CD14-positive monocyte (primary cell): ENCODE results near the gene DDX47. TPM values are rescaled to one million over a fixed set of nuclear protein-coding genes. Genes with fewer than 3 reads are reported as not detected.

Experiments used
- DNase-seq, 3 donors: peaks; one replicate each; pipeline ENCODE4 v3.0.0-alpha.2; 2011 to 2022
- H2AFZ ChIP-seq: 2 replicates; pipeline ENCODE4 v1.6.0; 2012; ENCODE audit warnings: mild to moderate bottlenecking, low read depth, low read length, inconsistent platforms; ENCODE audit not compliant: insufficient read depth, poor library complexity, severe bottlenecking
- H3K27ac ChIP-seq, 2 donors: 1 replicate in 1 of 2; 2 replicates in 1 of 2; pipeline ENCODE4 v1.5.1; 2012 to 2013; ENCODE audit warnings: low read length in 2 of 2, control low read depth in 1 of 2, inconsistent platforms in 1 of 2, low read depth in 1 of 2, mild to moderate bottlenecking in 1 of 2
- H3K27me3 ChIP-seq, 2 donors: one replicate each; pipeline versions ENCODE4 v1.6.0 to v1.6.1; 2011 to 2013; ENCODE audit warnings: low read length in 2 of 2; ENCODE audit not compliant: control insufficient read depth in 2 of 2, insufficient read depth in 2 of 2
- H3K36me3 ChIP-seq, 2 donors: replicated peaks in 1 of 2; 1 replicate in 1 of 2; 2 replicates in 1 of 2; pipeline versions ENCODE4 v1.5.1 to v1.6.1; 2012 to 2013; ENCODE audit warnings: low read length in 2 of 2, control low read depth in 1 of 2, inconsistent platforms in 1 of 2, mild to moderate bottlenecking in 1 of 2; ENCODE audit not compliant: insufficient read depth in 2 of 2, control insufficient read depth in 1 of 2
- H3K4me1 ChIP-seq, 2 donors: 1 replicate in 1 of 2; 2 replicates in 1 of 2; pipeline versions ENCODE4 v1.5.1 to v1.6.1; 2012 to 2013; ENCODE audit warnings: low read length in 2 of 2, control low read depth in 1 of 2, inconsistent platforms in 1 of 2, mild to moderate bottlenecking in 1 of 2, moderate library complexity in 1 of 2; ENCODE audit not compliant: insufficient read depth in 2 of 2, control insufficient read depth in 1 of 2
- H3K4me2 ChIP-seq: replicated peaks from 2 replicates; pipeline ENCODE3; 2012; ENCODE audit warnings: low read length, moderate library complexity, mild to moderate bottlenecking; ENCODE audit not compliant: poor library complexity, severe bottlenecking; ENCODE audit errors: extremely low read depth
- H3K4me3 ChIP-seq, 3 experiments: fragments of 200-600 bp in 1 of 3; sonication (generic) in 1 of 3; replicated peaks in 1 of 3; 1 replicate in 2 of 3; 2 replicates in 1 of 3; pipeline ENCODE4 v1.5.1; 2011 to 2013; ENCODE audit warnings: low read length in 3 of 3, mild to moderate bottlenecking in 3 of 3, control low read depth in 2 of 3, low read depth in 2 of 3, inconsistent platforms in 1 of 3, moderate library complexity in 1 of 3
- H3K79me2 ChIP-seq: 2 replicates; pipeline ENCODE4 v1.6.0; 2012; ENCODE audit warnings: mild to moderate bottlenecking, control low read depth, inconsistent platforms, low read length, moderate library complexity; ENCODE audit not compliant: insufficient read depth
- H3K9ac ChIP-seq: 2 replicates; pipeline ENCODE4 v1.6.0; 2017; ENCODE audit warnings: low read length, mild to moderate bottlenecking; ENCODE audit not compliant: insufficient read depth, poor library complexity, severe bottlenecking
- H3K9me3 ChIP-seq, 2 donors: replicated peaks in 1 of 2; 1 replicate in 1 of 2; 2 replicates in 1 of 2; pipeline versions ENCODE4 v1.5.1 to v1.6.1; 2012 to 2013; ENCODE audit warnings: low read length in 2 of 2, control low read depth in 1 of 2; ENCODE audit not compliant: control insufficient read depth in 1 of 2, insufficient read depth in 1 of 2
- H4K20me1 ChIP-seq: 2 replicates; pipeline ENCODE4 v1.6.0; 2012; ENCODE audit warnings: mild to moderate bottlenecking, low read length, control low read depth, moderate library complexity; ENCODE audit not compliant: insufficient read depth
- H3K27ac Mint-ChIP-seq, 7 donors: one replicate each; pipeline ENCODE4 v1.8.0; 2020; ENCODE audit warnings: mild to moderate bottlenecking in 7 of 7, mixed read lengths in 7 of 7, moderate library complexity in 6 of 7, inconsistent platforms in 2 of 7
- H3K27me3 Mint-ChIP-seq, 3 donors: one replicate each; pipeline ENCODE4 v1.8.0; 2021 to 2022; ENCODE audit warnings: low read depth in 3 of 3, mild to moderate bottlenecking in 3 of 3, mixed read lengths in 3 of 3, moderate library complexity in 3 of 3, inconsistent platforms in 1 of 3
- H3K36me3 Mint-ChIP-seq, 2 donors: one replicate each; pipeline ENCODE4 v1.8.0; 2020; ENCODE audit warnings: mixed read lengths in 2 of 2, inconsistent platforms in 1 of 2, mild to moderate bottlenecking in 1 of 2
- H3K4me1 Mint-ChIP-seq: one replicate; pipeline ENCODE4 v1.8.0; 2020; ENCODE audit warnings: mild to moderate bottlenecking, mixed read lengths
- H3K4me3 Mint-ChIP-seq, 2 donors: one replicate each; pipeline ENCODE4 v1.8.0; 2020; ENCODE audit warnings: mild to moderate bottlenecking in 2 of 2, mixed read lengths in 2 of 2, moderate library complexity in 1 of 2
- H3K9me3 Mint-ChIP-seq, 7 donors: one replicate each; pipeline ENCODE4 v1.8.0; 2020 to 2022; ENCODE audit warnings: mixed read lengths in 7 of 7, mild to moderate bottlenecking in 6 of 7, moderate library complexity in 6 of 7, inconsistent platforms in 2 of 7
- CTCF ChIP-seq: fragments of 200-600 bp; IDR thresholded peaks from one replicate; pipeline ENCODE4 v1.8.0; 2022; ENCODE audit warnings: antibody characterized with exemption, mild to moderate bottlenecking
- WGBS: methylation state at CpG from one replicate; pipeline ENCODE4 v1.1.5; 2013; ENCODE audit warnings: missing lambda C conversion rate; ENCODE audit not compliant: insufficient coverage; 5-methylcytosine and 5-hydroxymethylcytosine counted together
- intact Hi-C, 2 donors: fragments of 100-400 bp; cut with micrococcal nuclease; formaldehyde crosslinking; loops; one replicate each; pipeline versions ENCODE4 v1.15.0 to v1.15.1; 2023
- polyA plus RNA-seq, 3 donors: library from polyadenylated mRNA; depleted of rRNA in 1 of 3; unstranded in 2 of 3; stranded (reverse) in 1 of 3; fragments of 300-500 nt in 2 of 3; fragments of >200 nt in 1 of 3; fragmentation: Illumina TruSeq in 2 of 3; gene quantifications; 1 replicate in 2 of 3; 2 replicates in 1 of 3; pipeline ENCODE4 v1.2.3, GENCODE V29; 2012 to 2021

Gene DDX47
- polyA plus RNA-seq, 3 donors, result 27.6 to 35.2 (median 30.1) TPM

GRCh38 chr12:12770262-12770661 lies 42.9 kb upstream of the DDX47 start:
- Mint-ChIP-seq H3K4me1 (peaks cover under 1% of the 10 kb centered on the region), H3K4me3 (no peak overlapping the region), H3K9me3 (peaks cover 3 to 23% (median 14%) of the 10 kb centered on the region in 7 donors), H3K36me3 (peaks cover 3 to 10% of the 10 kb centered on the region in 2 donors), H3K27ac (no peak overlapping the region), H3K27me3 (peaks cover 0 to 2% (median 1%) of the 10 kb centered on the region in 3 donors)
- no peak overlapping the region for H3K27ac ChIP-seq
- H3K79me2 ChIP-seq, result no peaks in the 10 kb centered on the region
- no peak overlapping the region for H3K4me2 ChIP-seq
- no peak for DNase-seq
- no peaks in the 10 kb centered on the region for H4K20me1 ChIP-seq
- peaks cover 7 to 12% of the 10 kb centered on the region in 2 donors for H3K9me3 ChIP-seq
- H3K9ac ChIP-seq, result no peak overlapping the region
- 93% methylated on average over 3 of the region's 6 CpGs for WGBS
- no peak overlapping the region for H3K4me3 ChIP-seq
- H3K4me1 ChIP-seq, result no peaks in the 10 kb centered on the region
- intact Hi-C loops, result no loop called here
- no peak overlapping the region for H2AFZ ChIP-seq
- no peak for TF ChIP-seq CTCF
- no peaks in the 10 kb centered on the region for H3K27me3 ChIP-seq
- no peaks in the 10 kb centered on the region for H3K36me3 ChIP-seq

- no peak for TF ChIP-seq CTCF
- H3K36me3 ChIP-seq, result no peaks in the 10 kb centered on the region
- H3K79me2 ChIP-seq, result no peaks in the 10 kb centered on the region
- no peaks in the 10 kb centered on the region for H3K4me1 ChIP-seq
- no peak overlapping the region for H3K4me2 ChIP-seq
- intact Hi-C loops, result no loop called here
- peaks cover 5 to 7% of the 10 kb centered on the region in 2 donors for H3K9me3 ChIP-seq
- H3K27me3 Mint-ChIP-seq, result peaks cover 0 to 2% (median 0%) of the 10 kb centered on the region in 3 donors
- peaks cover 2% of the 10 kb centered on the region in 2 donors for H3K36me3 Mint-ChIP-seq
- peaks cover 3 to 10% (median 7%) of the 10 kb centered on the region in 7 donors for H3K9me3 Mint-ChIP-seq
- 100% methylated on average over 1 of the region's 3 CpGs for WGBS
- H3K9ac ChIP-seq, result no peak overlapping the region
- no peaks in the 10 kb centered on the region for H3K27me3 ChIP-seq
- peaks cover 12% of the 10 kb centered on the region for H3K4me1 Mint-ChIP-seq
- no peak for DNase-seq
- H2AFZ ChIP-seq, result no peak overlapping the region
- H3K27ac Mint-ChIP-seq, result no peak overlapping the region
- no peak overlapping the region for H3K27ac ChIP-seq
- no peak overlapping the region for H3K4me3 ChIP-seq
- H3K4me3 Mint-ChIP-seq, result no peak overlapping the region
- H4K20me1 ChIP-seq, result no peaks in the 10 kb centered on the region
Measured at GRCh38 chr12:12774791-12775190, 38.4 kb upstream of the DDX47 start.
